Measurements from ENCODE around the gene ROBO1.

- no peak for TF ChIP-seq CTCF (IDR thresholded peaks at IDR 0.05)
- TF ChIP-seq EZH2 (IDR thresholded peaks at IDR 0.05; ENCODE audit: borderline replicate concordance, insufficient read depth, low read depth, low read length, poor library complexity, severe bottlenecking): no peak
These were observed 735.0 kb downstream of the ROBO1 start for GRCh38 chr3:79032686-79033318.

Measured in B cell (primary cell).